ENCODE measurements around the gene BACH1.

Gene BACH1

GRCh38 chr21:29378832-29379231 is 80.1 kb downstream of the BACH1 start:
- TF ChIP-seq CTCF (IDR thresholded peaks at IDR 0.05; ENCODE audit: insufficient read depth, low read length, missing control alignments), result no peak
- no peak overlapping the region for H3K4me3 ChIP-seq (ENCODE audit: low read depth, low read length)
- DNase-seq (ENCODE audit: low read depth, low spot score), result no peak
- ChIA-PET CTCF (interaction anchor here (1.2 to 2.7 kb wide), 3 partner anchors 9 to 289 kb away, joined by 4 to 12 read pairs (median 4); no protein-coding TSS in a partner anchor), POLR2A (no interaction called here)

- TF ChIP-seq CTCF (IDR thresholded peaks at IDR 0.05; ENCODE audit: insufficient read depth, low read length, missing control alignments), result no peak
- no peak overlapping the region for H3K4me3 ChIP-seq (ENCODE audit: low read depth, low read length)
- DNase-seq (ENCODE audit: low read depth, low spot score), result no peak
- ChIA-PET POLR2A (no interaction called here), CTCF (interaction anchor here (0.6 to 2.7 kb wide), 4 partner anchors 8 to 290 kb away, joined by 3 to 12 read pairs (median 6); no protein-coding TSS in a partner anchor)
Measured at GRCh38 chr21:29379517-29380054, 80.9 kb downstream of the BACH1 start.

- CTCF ChIA-PET, result interaction anchor here (1.1 to 2.7 kb wide), 2 partner anchors 10 to 467 kb away, joined by 3 to 16 read pairs; no protein-coding TSS in a partner anchor
- peak; percentile 45 for DNase-seq (ENCODE audit: low read depth, low spot score)
- no peak overlapping the region for H3K4me3 ChIP-seq (ENCODE audit: low read depth, low read length)
- POLR2A ChIA-PET, result interaction anchor here (1.0 kb wide), 1 partner anchor 278 kb away, joined by 3 read pairs; no protein-coding TSS in a partner anchor
- TF ChIP-seq CTCF (IDR thresholded peaks at IDR 0.05; ENCODE audit: insufficient read depth, low read length, missing control alignments), result no peak
Measured at GRCh38 chr21:29382030-29382654, 83.4 kb downstream of the BACH1 start.

- POLR2A ChIA-PET, result no interaction called here
- no peak for DNase-seq (ENCODE audit: low read depth, low spot score)
- CTCF ChIA-PET, result interaction anchor here (1.6 kb wide), 1 partner anchor 13 kb away, joined by 5 read pairs; no protein-coding TSS in a partner anchor
- TF ChIP-seq CTCF (IDR thresholded peaks at IDR 0.05; ENCODE audit: insufficient read depth, low read length, missing control alignments), result no peak
- no peak overlapping the region for H3K4me3 ChIP-seq (ENCODE audit: low read depth, low read length)
Measured at GRCh38 chr21:29384683-29385359, 86.1 kb downstream of the BACH1 start.

GRCh38 chr21:29385934-29386520 is 87.3 kb downstream of the BACH1 start:
- H3K4me3 ChIP-seq (ENCODE audit: low read depth, low read length), result no peak overlapping the region
- DNase-seq (ENCODE audit: low read depth, low spot score), result no peak
- ChIA-PET CTCF (interaction anchor here (1.6 kb wide), 1 partner anchor 14 kb away, joined by 5 read pairs; no protein-coding TSS in a partner anchor), POLR2A (no interaction called here)
- TF ChIP-seq CTCF (IDR thresholded peaks at IDR 0.05; ENCODE audit: insufficient read depth, low read length, missing control alignments), result no peak

GRCh38 chr21:29386803-29387202 is 88.1 kb downstream of the BACH1 start:
- TF ChIP-seq CTCF (IDR thresholded peaks at IDR 0.05; ENCODE audit: insufficient read depth, low read length, missing control alignments), result no peak
- no peak for DNase-seq (ENCODE audit: low read depth, low spot score)
- ChIA-PET CTCF (no interaction called here), POLR2A (no interaction called here)
- no peak overlapping the region for H3K4me3 ChIP-seq (ENCODE audit: low read depth, low read length)
